Measurements from ENCODE around the gene RBM38.

GRCh38 chr20:57434390-57434700 is 43.1 kb downstream of the RBM38 start:
- TF ChIP-seq HNRNPLL (IDR thresholded peaks at IDR 0.05; ENCODE audit: low read depth, low read length, poor library complexity, severe bottlenecking), result no peak
- no peak for TF ChIP-seq MZF1 (CRISPR knock-in tag; IDR thresholded peaks at IDR 0.05; ENCODE audit: borderline replicate concordance)
- TF ChIP-seq CTCF (CRISPR knock-in tag; IDR thresholded peaks at IDR 0.05), result no peak
- TF ChIP-seq ZNF784 (CRISPR knock-in tag; IDR thresholded peaks at IDR 0.05; ENCODE audit: borderline replicate concordance), result no peak
- TF ChIP-seq NFE2L1 (CRISPR knock-in tag; IDR thresholded peaks at IDR 0.05; ENCODE audit: borderline replicate concordance), result no peak
